Activated naive CD8-positive, alpha-beta T cell (primary cell): Measurements from ENCODE around the gene PACRGL.
"Not testable (repeated sequence)": the region's sequence is repeated elsewhere in the genome, so short reads cannot be mapped to it uniquely, and the experiment has no call there.

ENCODE experiments used
- H3K27ac Mint-ChIP-seq: one replicate; pipeline ENCODE4 v1.8.0; 2021; ENCODE audit warnings: mixed read lengths
- H3K27me3 Mint-ChIP-seq: one replicate; pipeline ENCODE4 v1.8.0; 2021; ENCODE audit warnings: mixed read lengths
- H3K36me3 Mint-ChIP-seq: one replicate; pipeline ENCODE4 v1.8.0; 2021; ENCODE audit warnings: mixed read lengths
- H3K4me1 Mint-ChIP-seq: one replicate; pipeline ENCODE4 v1.8.0; 2021; ENCODE audit warnings: low read depth, mixed read lengths
- H3K4me3 Mint-ChIP-seq: one replicate; pipeline ENCODE4 v1.8.0; 2021; ENCODE audit warnings: mild to moderate bottlenecking, mixed read lengths
- H3K9me3 Mint-ChIP-seq: one replicate; pipeline ENCODE4 v1.8.0; 2021; ENCODE audit warnings: low read depth, mixed read lengths

PACRGL gene

GRCh38 chr4:20764366-20764992 is 64.2 kb downstream of the PACRGL start:
- no peaks in the 10 kb centered on the region for H3K36me3 Mint-ChIP-seq
- no peaks in the 10 kb centered on the region for H3K4me1 Mint-ChIP-seq
- no peak overlapping the region for H3K4me3 Mint-ChIP-seq
- H3K9me3 Mint-ChIP-seq, result no peaks in the 10 kb centered on the region
- H3K27me3 Mint-ChIP-seq, result no peaks in the 10 kb centered on the region
- H3K27ac Mint-ChIP-seq, result no peak overlapping the region

GRCh38 chr4:20773144-20773997 is 73.1 kb downstream of the PACRGL start:
- H3K4me1 Mint-ChIP-seq, result no peaks in the 10 kb centered on the region
- no peaks in the 10 kb centered on the region for H3K36me3 Mint-ChIP-seq
- H3K27me3 Mint-ChIP-seq, result peaks cover 2% of the 10 kb centered on the region
- peaks cover 2% of the 10 kb centered on the region for H3K9me3 Mint-ChIP-seq
- no peak overlapping the region for H3K4me3 Mint-ChIP-seq
- no peak overlapping the region for H3K27ac Mint-ChIP-seq

GRCh38 chr4:20778896-20779295 is 78.6 kb downstream of the PACRGL start:
- Mint-ChIP-seq H3K9me3 (peaks cover 27% of the 10 kb centered on the region), H3K4me3 (no peak overlapping the region), H3K4me1 (no peaks in the 10 kb centered on the region), H3K27ac (no peak overlapping the region), H3K36me3 (peaks cover 16% of the 10 kb centered on the region), H3K27me3 (peaks cover 7% of the 10 kb centered on the region)

- Mint-ChIP-seq H3K9me3 (peaks cover 24% of the 10 kb centered on the region), H3K36me3 (peaks cover 19% of the 10 kb centered on the region), H3K27me3 (peaks cover 12% of the 10 kb centered on the region)
- not testable (repeated sequence) for H3K4me3 Mint-ChIP-seq, H3K4me1 Mint-ChIP-seq, H3K27ac Mint-ChIP-seq
These were observed 82.9 kb downstream of the PACRGL start for GRCh38 chr4:20783134-20783533.

- Mint-ChIP-seq H3K27me3 (peaks cover 5% of the 10 kb centered on the region), H3K36me3 (peaks cover 6% of the 10 kb centered on the region), H3K27ac (no peak overlapping the region), H3K4me1 (no peaks in the 10 kb centered on the region), H3K4me3 (no peak overlapping the region), H3K9me3 (peaks cover 5% of the 10 kb centered on the region)
These were observed 87.8 kb downstream of the PACRGL start for GRCh38 chr4:20787940-20788665.
